H1 (cell line): Measurements from ENCODE around the gene MRPL3. TPM values are rescaled to one million over a fixed set of nuclear protein-coding genes. Genes with fewer than 3 reads are reported as not detected.

Experiments used
- polyA plus RNA-seq, 7 experiments: library from polyadenylated mRNA; depleted of rRNA in 3 of 7; stranded (reverse) in 5 of 7; unstranded in 2 of 7; fragments of >200 nt in 5 of 7; fragments of 200-250 nt in 2 of 7; gene quantifications; 1 replicate in 5 of 7; 2 replicates in 1 of 7; 4 replicates in 1 of 7; pipeline versions ENCODE4 v1.2.1 to v1.2.3, GENCODE V29; 2011 to 2013; ENCODE audit warnings: missing spikeins in 2 of 7, mixed read lengths in 2 of 7
- total RNA-seq: library from RNA; stranded (reverse); fragmentation: NEBNext Ultra II Directional; extraction: Animal tissue kit (Norgen Biotek cat#: 25700); gene quantifications from 2 replicates; pipeline ENCODE4 v1.2.1, GENCODE V29; 2021
- TF ChIP-seq, protein P1 (sequence below): fragments of 300-600 bp; sonication (generic); IDR thresholded peaks from 2 replicates; pipeline ENCODE4 v1.7.1; 2012; ENCODE audit warnings: low read length, moderate library complexity, mild to moderate bottlenecking, inconsistent platforms; ENCODE audit not compliant: insufficient replicate concordance

MRPL3 gene
- total and polyA plus RNA-seq, 2 of the 8 experiments (the other 6 are each of a cell fraction or from before 2014, with no cell fraction given) = 164 to 175 TPM

DNA sequence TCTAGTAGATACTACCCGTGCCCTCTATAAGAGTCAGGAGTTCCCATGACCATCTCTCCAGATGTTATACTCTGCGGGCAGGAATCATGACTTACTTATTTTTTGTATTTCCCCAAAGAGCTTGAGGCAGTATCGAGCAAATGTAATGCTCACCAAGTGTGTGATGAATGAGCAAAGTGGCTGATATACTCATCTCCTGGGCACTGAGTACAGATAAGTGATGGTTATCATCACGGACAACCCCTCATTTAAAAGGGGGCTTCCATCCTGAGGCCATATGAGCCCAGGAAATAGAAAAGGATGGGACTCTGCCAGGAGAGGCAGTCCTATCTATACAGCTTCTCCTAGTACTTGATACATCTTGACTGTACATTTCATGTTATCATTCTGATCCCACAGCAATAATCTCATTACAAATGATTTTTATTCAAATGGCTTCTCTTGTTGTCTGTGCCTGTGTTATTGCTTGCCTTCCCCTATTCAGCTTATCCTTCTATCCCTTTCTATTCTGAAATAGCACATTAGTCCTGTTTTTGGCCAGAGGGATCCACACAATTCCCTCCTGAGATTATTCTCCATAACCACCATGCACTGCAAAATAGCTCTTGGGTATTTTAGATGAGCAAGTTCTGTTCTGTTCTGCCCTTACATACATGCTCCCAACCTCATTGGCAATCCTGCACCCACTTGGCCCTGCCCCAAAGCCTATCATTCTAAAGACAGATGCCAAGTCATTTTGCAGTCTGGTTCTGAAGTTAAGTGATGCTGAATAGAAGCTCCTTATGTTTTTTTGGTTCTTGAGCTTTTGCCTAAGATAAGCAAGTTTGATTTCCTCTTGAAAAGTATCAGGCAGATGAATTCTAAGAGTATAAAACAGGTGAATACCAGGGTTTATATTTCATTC lies 48.0 kb upstream of the MRPL3 start (continued):
- TF ChIP-seq, protein P1, sequence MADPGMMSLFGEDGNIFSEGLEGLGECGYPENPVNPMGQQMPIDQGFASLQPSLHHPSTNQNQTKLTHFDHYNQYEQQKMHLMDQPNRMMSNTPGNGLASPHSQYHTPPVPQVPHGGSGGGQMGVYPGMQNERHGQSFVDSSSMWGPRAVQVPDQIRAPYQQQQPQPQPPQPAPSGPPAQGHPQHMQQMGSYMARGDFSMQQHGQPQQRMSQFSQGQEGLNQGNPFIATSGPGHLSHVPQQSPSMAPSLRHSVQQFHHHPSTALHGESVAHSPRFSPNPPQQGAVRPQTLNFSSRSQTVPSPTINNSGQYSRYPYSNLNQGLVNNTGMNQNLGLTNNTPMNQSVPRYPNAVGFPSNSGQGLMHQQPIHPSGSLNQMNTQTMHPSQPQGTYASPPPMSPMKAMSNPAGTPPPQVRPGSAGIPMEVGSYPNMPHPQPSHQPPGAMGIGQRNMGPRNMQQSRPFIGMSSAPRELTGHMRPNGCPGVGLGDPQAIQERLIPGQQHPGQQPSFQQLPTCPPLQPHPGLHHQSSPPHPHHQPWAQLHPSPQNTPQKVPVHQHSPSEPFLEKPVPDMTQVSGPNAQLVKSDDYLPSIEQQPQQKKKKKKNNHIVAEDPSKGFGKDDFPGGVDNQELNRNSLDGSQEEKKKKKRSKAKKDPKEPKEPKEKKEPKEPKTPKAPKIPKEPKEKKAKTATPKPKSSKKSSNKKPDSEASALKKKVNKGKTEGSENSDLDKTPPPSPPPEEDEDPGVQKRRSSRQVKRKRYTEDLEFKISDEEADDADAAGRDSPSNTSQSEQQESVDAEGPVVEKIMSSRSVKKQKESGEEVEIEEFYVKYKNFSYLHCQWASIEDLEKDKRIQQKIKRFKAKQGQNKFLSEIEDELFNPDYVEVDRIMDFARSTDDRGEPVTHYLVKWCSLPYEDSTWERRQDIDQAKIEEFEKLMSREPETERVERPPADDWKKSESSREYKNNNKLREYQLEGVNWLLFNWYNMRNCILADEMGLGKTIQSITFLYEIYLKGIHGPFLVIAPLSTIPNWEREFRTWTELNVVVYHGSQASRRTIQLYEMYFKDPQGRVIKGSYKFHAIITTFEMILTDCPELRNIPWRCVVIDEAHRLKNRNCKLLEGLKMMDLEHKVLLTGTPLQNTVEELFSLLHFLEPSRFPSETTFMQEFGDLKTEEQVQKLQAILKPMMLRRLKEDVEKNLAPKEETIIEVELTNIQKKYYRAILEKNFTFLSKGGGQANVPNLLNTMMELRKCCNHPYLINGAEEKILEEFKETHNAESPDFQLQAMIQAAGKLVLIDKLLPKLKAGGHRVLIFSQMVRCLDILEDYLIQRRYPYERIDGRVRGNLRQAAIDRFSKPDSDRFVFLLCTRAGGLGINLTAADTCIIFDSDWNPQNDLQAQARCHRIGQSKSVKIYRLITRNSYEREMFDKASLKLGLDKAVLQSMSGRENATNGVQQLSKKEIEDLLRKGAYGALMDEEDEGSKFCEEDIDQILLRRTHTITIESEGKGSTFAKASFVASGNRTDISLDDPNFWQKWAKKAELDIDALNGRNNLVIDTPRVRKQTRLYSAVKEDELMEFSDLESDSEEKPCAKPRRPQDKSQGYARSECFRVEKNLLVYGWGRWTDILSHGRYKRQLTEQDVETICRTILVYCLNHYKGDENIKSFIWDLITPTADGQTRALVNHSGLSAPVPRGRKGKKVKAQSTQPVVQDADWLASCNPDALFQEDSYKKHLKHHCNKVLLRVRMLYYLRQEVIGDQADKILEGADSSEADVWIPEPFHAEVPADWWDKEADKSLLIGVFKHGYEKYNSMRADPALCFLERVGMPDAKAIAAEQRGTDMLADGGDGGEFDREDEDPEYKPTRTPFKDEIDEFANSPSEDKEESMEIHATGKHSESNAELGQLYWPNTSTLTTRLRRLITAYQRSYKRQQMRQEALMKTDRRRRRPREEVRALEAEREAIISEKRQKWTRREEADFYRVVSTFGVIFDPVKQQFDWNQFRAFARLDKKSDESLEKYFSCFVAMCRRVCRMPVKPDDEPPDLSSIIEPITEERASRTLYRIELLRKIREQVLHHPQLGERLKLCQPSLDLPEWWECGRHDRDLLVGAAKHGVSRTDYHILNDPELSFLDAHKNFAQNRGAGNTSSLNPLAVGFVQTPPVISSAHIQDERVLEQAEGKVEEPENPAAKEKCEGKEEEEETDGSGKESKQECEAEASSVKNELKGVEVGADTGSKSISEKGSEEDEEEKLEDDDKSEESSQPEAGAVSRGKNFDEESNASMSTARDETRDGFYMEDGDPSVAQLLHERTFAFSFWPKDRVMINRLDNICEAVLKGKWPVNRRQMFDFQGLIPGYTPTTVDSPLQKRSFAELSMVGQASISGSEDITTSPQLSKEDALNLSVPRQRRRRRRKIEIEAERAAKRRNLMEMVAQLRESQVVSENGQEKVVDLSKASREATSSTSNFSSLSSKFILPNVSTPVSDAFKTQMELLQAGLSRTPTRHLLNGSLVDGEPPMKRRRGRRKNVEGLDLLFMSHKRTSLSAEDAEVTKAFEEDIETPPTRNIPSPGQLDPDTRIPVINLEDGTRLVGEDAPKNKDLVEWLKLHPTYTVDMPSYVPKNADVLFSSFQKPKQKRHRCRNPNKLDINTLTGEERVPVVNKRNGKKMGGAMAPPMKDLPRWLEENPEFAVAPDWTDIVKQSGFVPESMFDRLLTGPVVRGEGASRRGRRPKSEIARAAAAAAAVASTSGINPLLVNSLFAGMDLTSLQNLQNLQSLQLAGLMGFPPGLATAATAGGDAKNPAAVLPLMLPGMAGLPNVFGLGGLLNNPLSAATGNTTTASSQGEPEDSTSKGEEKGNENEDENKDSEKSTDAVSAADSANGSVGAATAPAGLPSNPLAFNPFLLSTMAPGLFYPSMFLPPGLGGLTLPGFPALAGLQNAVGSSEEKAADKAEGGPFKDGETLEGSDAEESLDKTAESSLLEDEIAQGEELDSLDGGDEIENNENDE = no peak
